Esophagus squamous epithelium (tissue), 5 donors: ENCODE data around the gene PBX3. TPM values are rescaled to one million over a fixed set of nuclear protein-coding genes. Genes with fewer than 3 reads are reported as not detected.

Experiments
- DNase-seq: peaks from one replicate; lab custom pipeline; 2025; lab: John Stamatoyannopoulos, UW
- H3K27ac ChIP-seq, 4 donors: fragments of 200-600 bp; sonication (generic); one replicate each; pipeline ENCODE4 v1.5.1; 2016 to 2019; ENCODE audit warnings: mild to moderate bottlenecking in 1 of 4
- H3K27me3 ChIP-seq, 4 donors: fragments of 200-600 bp; sonication (generic); 1 replicate in 3 of 4; 2 replicates in 1 of 4; pipeline versions ENCODE4 v1.5.1 to v1.6.0; 2017 to 2021; ENCODE audit warnings: antibody characterized with exemption in 1 of 4
- H3K36me3 ChIP-seq, 3 donors: fragments of 200-600 bp; sonication (generic); one replicate each; pipeline ENCODE4 v1.5.1; 2016 to 2019
- H3K4me1 ChIP-seq, 3 donors: fragments of 200-600 bp; sonication (generic); one replicate each; pipeline ENCODE4 v1.5.1; 2017 to 2019
- H3K4me3 ChIP-seq, 4 donors: fragments of 200-600 bp; sonication (generic); 1 replicate in 3 of 4; 2 replicates in 1 of 4; pipeline ENCODE4 v1.5.1; 2016 to 2019; ENCODE audit warnings: mild to moderate bottlenecking in 2 of 4, moderate library complexity in 1 of 4
- H3K9me3 ChIP-seq, 3 donors: fragments of 200-600 bp; sonication (generic); one replicate each; pipeline ENCODE4 v1.5.1; 2016 to 2019
- POLR2A ChIP-seq, 4 donors: fragments of 450-650 bp; IDR thresholded peaks; one replicate each; pipeline ENCODE4 v1.6.1; 2017; ENCODE audit warnings: antibody characterized with exemption in 4 of 4, mild to moderate bottlenecking in 4 of 4, moderate library complexity in 3 of 4
- WGBS, 2 donors: methylation state at CpG; one replicate each; pipeline ENCODE4 v1.1.5; 2018; 5-methylcytosine and 5-hydroxymethylcytosine counted together
- intact Hi-C: fragments of 100-400 bp; cut with DNase I; formaldehyde crosslinking; loops from one replicate; pipeline ENCODE4 v1.15.0; 2022
- total RNA-seq, 4 donors: library from RNA; depleted of rRNA; stranded (reverse); fragments of >200 nt; gene quantifications; one replicate each; pipeline ENCODE4 v1.1.0, GENCODE V29; 2016
- TF ChIP-seq, protein P1 (sequence below), 6 experiments: fragments of 450-650 bp in 4 of 6; fragments of 200-600 bp in 2 of 6; sonication (generic) in 2 of 6; IDR thresholded peaks; one replicate each; pipeline ENCODE4 v1.5.1; 2016 to 2019; ENCODE audit warnings: antibody characterized with exemption in 6 of 6, mild to moderate bottlenecking in 4 of 6, moderate library complexity in 4 of 6
- donor health status: DM: yes; HTN: yes; CAD: no.

The PBX3 gene
- total RNA-seq, 4 donors from 2014 or later, result 10.2 to 27.1 (median 12.7) TPM

- no peaks in the 10 kb centered on the region for H3K9me3 ChIP-seq
- no peaks in the 10 kb centered on the region for H3K27me3 ChIP-seq
- H3K4me3 ChIP-seq, result no peak overlapping the region
- no peak overlapping the region for H3K27ac ChIP-seq
- H3K4me1 ChIP-seq, result no peaks in the 10 kb centered on the region
- 90 to 93% methylated on average over 7 of the region's 7 CpGs for WGBS, 2 donors
- no peak for DNase-seq
- TF ChIP-seq, protein P1, sequence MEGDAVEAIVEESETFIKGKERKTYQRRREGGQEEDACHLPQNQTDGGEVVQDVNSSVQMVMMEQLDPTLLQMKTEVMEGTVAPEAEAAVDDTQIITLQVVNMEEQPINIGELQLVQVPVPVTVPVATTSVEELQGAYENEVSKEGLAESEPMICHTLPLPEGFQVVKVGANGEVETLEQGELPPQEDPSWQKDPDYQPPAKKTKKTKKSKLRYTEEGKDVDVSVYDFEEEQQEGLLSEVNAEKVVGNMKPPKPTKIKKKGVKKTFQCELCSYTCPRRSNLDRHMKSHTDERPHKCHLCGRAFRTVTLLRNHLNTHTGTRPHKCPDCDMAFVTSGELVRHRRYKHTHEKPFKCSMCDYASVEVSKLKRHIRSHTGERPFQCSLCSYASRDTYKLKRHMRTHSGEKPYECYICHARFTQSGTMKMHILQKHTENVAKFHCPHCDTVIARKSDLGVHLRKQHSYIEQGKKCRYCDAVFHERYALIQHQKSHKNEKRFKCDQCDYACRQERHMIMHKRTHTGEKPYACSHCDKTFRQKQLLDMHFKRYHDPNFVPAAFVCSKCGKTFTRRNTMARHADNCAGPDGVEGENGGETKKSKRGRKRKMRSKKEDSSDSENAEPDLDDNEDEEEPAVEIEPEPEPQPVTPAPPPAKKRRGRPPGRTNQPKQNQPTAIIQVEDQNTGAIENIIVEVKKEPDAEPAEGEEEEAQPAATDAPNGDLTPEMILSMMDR (IDR thresholded peaks at IDR 0.05), result no peak
- no peak for TF ChIP-seq POLR2A (IDR thresholded peaks at IDR 0.05)
- no peaks in the 10 kb centered on the region for H3K36me3 ChIP-seq
- intact Hi-C loops, result no loop called here
Measured at GRCh38 chr9:125910286-125910685, 163.1 kb downstream of the PBX3 start.

GRCh38 chr9:125911861-125912644, 164.9 kb downstream of the PBX3 start:
- intact Hi-C loops, result no loop called here
- TF ChIP-seq, protein P1 (IDR thresholded peaks at IDR 0.05), result no peak

DNA sequence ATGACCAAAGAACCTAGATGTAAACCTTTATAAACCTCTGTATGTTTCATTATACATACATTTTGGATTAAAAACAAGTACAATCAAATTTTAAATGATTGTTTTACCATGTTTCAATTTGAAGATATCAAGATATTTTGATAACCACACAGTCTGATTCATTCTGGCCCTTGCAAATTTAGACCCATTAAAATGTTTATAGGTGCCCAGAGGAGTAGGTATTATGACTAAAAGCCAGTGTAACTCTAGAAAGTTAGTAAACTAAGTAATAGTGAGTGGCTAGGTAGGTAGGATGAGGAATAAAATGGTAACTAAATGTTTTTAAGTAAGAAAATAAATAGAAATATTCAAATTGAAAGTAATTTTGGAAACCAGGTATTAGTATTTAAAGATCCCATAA, 165.5 kb downstream of the PBX3 start:
- Histone ChIP-seq H3K27ac (no peak overlapping the region), H3K9me3 (no peaks in the 10 kb centered on the region), H3K36me3 (no peaks in the 10 kb centered on the region), H3K4me1 (no peaks in the 10 kb centered on the region), H3K27me3 (no peaks in the 10 kb centered on the region), H3K4me3 (no peak overlapping the region)
- no peak for TF ChIP-seq POLR2A (IDR thresholded peaks at IDR 0.05)
- TF ChIP-seq, protein P1 (IDR thresholded peaks at IDR 0.05), result no peak
- intact Hi-C loops, result no loop called here
- no peak for DNase-seq

More at GRCh38 chr9:125911861-125912644, 164.9 kb downstream of the PBX3 start:
- DNase-seq, result no peak
- no peak overlapping the region for H3K4me3 ChIP-seq
- H3K27me3 ChIP-seq, result no peaks in the 10 kb centered on the region
- H3K36me3 ChIP-seq, result no peaks in the 10 kb centered on the region
- no peak overlapping the region for H3K27ac ChIP-seq
- WGBS, 2 donors, result 83 to 95% methylated on average over 8 of the region's 8 CpGs
- no peaks in the 10 kb centered on the region for H3K4me1 ChIP-seq
- H3K9me3 ChIP-seq, result no peaks in the 10 kb centered on the region

- H3K4me1 ChIP-seq, result no peaks in the 10 kb centered on the region
- WGBS, 2 donors, result 80 to 83% methylated on average over 2 of the region's 2 CpGs
- H3K36me3 ChIP-seq, result no peaks in the 10 kb centered on the region
- H3K27ac ChIP-seq, result no peak overlapping the region
- intact Hi-C loops, result no loop called here
- H3K27me3 ChIP-seq, result no peaks in the 10 kb centered on the region
- TF ChIP-seq, protein P1 (IDR thresholded peaks at IDR 0.05), result no peak
- TF ChIP-seq POLR2A (IDR thresholded peaks at IDR 0.05), result no peak
- no peak for DNase-seq
- no peaks in the 10 kb centered on the region for H3K9me3 ChIP-seq
- H3K4me3 ChIP-seq, result no peak overlapping the region
Measured at GRCh38 chr9:125913551-125913950, 166.4 kb downstream of the PBX3 start.

DNA sequence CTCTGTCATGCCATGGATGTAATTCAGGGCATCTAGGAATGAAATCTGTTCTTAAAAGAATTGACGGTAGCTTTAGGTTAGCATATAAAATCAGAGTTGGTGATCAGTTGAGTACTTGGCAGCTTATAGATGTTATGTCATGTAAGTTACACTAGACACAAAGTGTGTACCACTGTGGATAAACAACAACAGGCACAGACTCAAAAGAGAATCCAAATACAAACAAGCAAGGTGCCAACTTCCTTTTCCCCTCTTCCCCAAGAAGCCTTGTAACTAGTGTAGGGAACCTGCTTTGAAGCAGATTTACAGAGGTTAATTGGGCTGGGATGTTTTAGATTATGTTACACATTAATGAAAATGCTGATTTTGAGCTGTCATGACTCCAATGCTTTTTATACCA, 167.2 kb downstream of the PBX3 start:
- Histone ChIP-seq H3K4me1 (no peaks in the 10 kb centered on the region), H3K4me3 (no peak overlapping the region), H3K27ac (no peak overlapping the region), H3K27me3 (no peaks in the 10 kb centered on the region), H3K9me3 (no peaks in the 10 kb centered on the region), H3K36me3 (no peaks in the 10 kb centered on the region)
- intact Hi-C loops, result no loop called here
- DNase-seq, result no peak
- no peak for TF ChIP-seq POLR2A (IDR thresholded peaks at IDR 0.05)
- TF ChIP-seq, protein P1 (IDR thresholded peaks at IDR 0.05), result no peak
- 90 to 96% methylated on average over 1 of the region's 1 CpG for WGBS, 2 donors
